Right atrium auricular region (tissue), 2 donors: ENCODE data around the gene MAML2. TPM values are rescaled to one million over a fixed set of nuclear protein-coding genes. Genes with fewer than 3 reads are reported as not detected.
A peak's percentile ranks its signal among the peaks of the same experiment; 100 is the strongest.

Experiments used
- DNase-seq: peaks from one replicate; pipeline ENCODE4 v3.0.0-alpha.2; 2019; ENCODE audit warnings: low spot score
- H3K27ac ChIP-seq, 2 donors: fragments of 200-600 bp; sonication (generic); 1 replicate in 1 of 2; 2 replicates in 1 of 2; pipeline ENCODE4 v1.5.1; 2016 to 2019
- H3K27me3 ChIP-seq, 2 donors: fragments of 200-600 bp; sonication (generic); one replicate each; pipeline versions ENCODE4 v1.5.1 to v1.6.0; 2017 to 2019
- H3K36me3 ChIP-seq: fragments of 200-600 bp; sonication (generic); one replicate; pipeline ENCODE4 v1.5.1; 2016
- H3K4me1 ChIP-seq, 2 donors: fragments of 200-600 bp; sonication (generic); one replicate each; pipeline versions ENCODE4 v1.5.1 to v1.6.0; 2017 to 2019
- H3K4me3 ChIP-seq, 2 donors: fragments of 200-600 bp; sonication (generic); 1 replicate in 1 of 2; 2 replicates in 1 of 2; pipeline ENCODE4 v1.5.1; 2017 to 2019; ENCODE audit warnings: mild to moderate bottlenecking in 1 of 2, moderate library complexity in 1 of 2
- H3K9me3 ChIP-seq, 2 donors: fragments of 200-600 bp; sonication (generic); one replicate each; pipeline ENCODE4 v1.5.1; 2019
- CTCF ChIP-seq, 2 donors: fragments of 200-600 bp; sonication (generic); IDR thresholded peaks; one replicate each; pipeline ENCODE4 v1.5.1; 2019; ENCODE audit warnings: antibody characterized with exemption in 2 of 2
- total RNA-seq, 2 donors: library from RNA; depleted of rRNA; stranded (reverse); fragments of >200 nt; gene quantifications; one replicate each; pipeline ENCODE4 v1.1.0, GENCODE V29; 2016

The MAML2 gene
- total RNA-seq, 2 donors from 2014 or later, result 7.6 to 16.6 TPM

GRCh38 chr11:96054870-96055705 lies 287.9 kb downstream of the MAML2 start:
- TF ChIP-seq CTCF (IDR thresholded peaks at IDR 0.05), result peak; percentile 39 to 73
- Histone ChIP-seq H3K27ac (peak overlapping the region in 1 of 2 donors; percentile 27), H3K4me1 (peaks cover 0 to 40% of the 10 kb centered on the region in 2 donors), H3K4me3 (no peak overlapping the region), H3K9me3 (no peaks in the 10 kb centered on the region), H3K36me3 (no peaks in the 10 kb centered on the region), H3K27me3 (no peaks in the 10 kb centered on the region)
- no peak for DNase-seq

GRCh38 chr11:96052921-96053651 lies 289.9 kb downstream of the MAML2 start:
- no peak for TF ChIP-seq CTCF (IDR thresholded peaks at IDR 0.05)
- Histone ChIP-seq H3K27me3 (no peaks in the 10 kb centered on the region), H3K4me1 (peaks cover 0 to 44% of the 10 kb centered on the region in 2 donors), H3K27ac (peak overlapping the region; percentile 1 to 43), H3K9me3 (no peaks in the 10 kb centered on the region), H3K36me3 (no peaks in the 10 kb centered on the region), H3K4me3 (no peak overlapping the region)
- no peak for DNase-seq

- Histone ChIP-seq H3K36me3 (no peaks in the 10 kb centered on the region), H3K27me3 (no peaks in the 10 kb centered on the region), H3K27ac (no peak overlapping the region), H3K4me3 (no peak overlapping the region), H3K4me1 (peaks cover 0 to 44% of the 10 kb centered on the region in 2 donors), H3K9me3 (no peaks in the 10 kb centered on the region)
- no peak for TF ChIP-seq CTCF (IDR thresholded peaks at IDR 0.05)
- no peak for DNase-seq
Measured at GRCh38 chr11:96051820-96052219, 291.2 kb downstream of the MAML2 start.

- Histone ChIP-seq H3K4me1 (peaks cover 0 to 47% of the 10 kb centered on the region in 2 donors), H3K27me3 (no peaks in the 10 kb centered on the region)
- no peak for DNase-seq
Measured at GRCh38 chr11:96050435-96051182, 292.4 kb downstream of the MAML2 start.

More at GRCh38 chr11:96050435-96051182, 292.4 kb downstream of the MAML2 start:
- TF ChIP-seq CTCF (IDR thresholded peaks at IDR 0.05), result peak in 1 of 2 donors; percentile 17
- H3K27ac ChIP-seq, result no peak overlapping the region
- H3K9me3 ChIP-seq, result no peaks in the 10 kb centered on the region
- no peak overlapping the region for H3K4me3 ChIP-seq
- H3K36me3 ChIP-seq, result no peaks in the 10 kb centered on the region
